HCT116 (cell line): ENCODE results near the gene CENPE. TPM values are rescaled to one million over a fixed set of nuclear protein-coding genes. Genes with fewer than 3 reads are reported as not detected.
A peak's percentile ranks its signal among the peaks of the same experiment; 100 is the strongest.

Experiments
- ATAC-seq: fragments of 200-7000 bp; cut with Tn5 transposase; 2 replicates; pipeline ENCODE4 v1.9.1; 2020; ENCODE audit warnings: mild to moderate bottlenecking, moderate library complexity
- Bru-seq: library from RNA; stranded (reverse); fragments of 400-500 nt; gene quantifications from one replicate; lab custom pipeline; 2021; lab: Mats Ljungman, UMichigan
- BruChase-seq, 2 experiments: library from RNA; stranded (reverse); fragments of 400-500 nt; gene quantifications; one replicate each; lab custom pipeline; 2021; lab: Mats Ljungman, UMichigan
- BruUV-seq: library from RNA; stranded (reverse); fragments of 400-500 nt; replicated peaks from 2 replicates; lab custom pipeline; 2021; lab: Mats Ljungman, UMichigan
- CTCF ChIA-PET: fragments of 300-600 bp; sonication (Branson Sonifier 250); formaldehyde crosslinking; loops from one replicate; lab custom pipeline; 2021; ENCODE audit warnings: antibody characterized with exemption; lab: Charles Lee
- POLR2A ChIA-PET: fragments of 300-600, 350-600 bp; sonication (Branson Sonifier 250); formaldehyde crosslinking; loops from one replicate; lab custom pipeline; 2021; ENCODE audit warnings: antibody characterized with exemption; lab: Charles Lee
- RAD21 ChIA-PET, 2 experiments: fragments of 300-600 bp; sonication (Branson Sonifier 250); formaldehyde crosslinking; loops; one replicate each; lab custom pipeline; 2023; ENCODE audit warnings: low total read pairs in 2 of 2; ENCODE audit not compliant: uncharacterized antibody in 2 of 2, unreplicated experiment in 2 of 2, low non-redundant PET in 1 of 2; lab: Charles Lee
- DNase-seq: peaks from one replicate; pipeline ENCODE4 v3.0.0-alpha.2; 2010; ENCODE audit warnings: low read depth, low spot score
- H2AFZ ChIP-seq: fragments of 200-600 bp; shearing (Covaris generic), sonication (generic); 2 replicates; pipeline ENCODE4 v1.6.1; 2017; ENCODE audit warnings: low read depth, mixed run types, mixed read lengths, antibody characterized with exemption, low read length; ENCODE audit not compliant: poor library complexity, severe bottlenecking
- H3K27ac ChIP-seq: 2 replicates; pipeline ENCODE4 v1.5.1; 2012; ENCODE audit warnings: low read depth, low read length
- H3K27me3 ChIP-seq: fragments of 200-600 bp; sonication (generic); 2 replicates; pipeline ENCODE4 v1.6.1; 2016; ENCODE audit warnings: mixed run types, low read length, mixed read lengths; ENCODE audit not compliant: insufficient read depth
- H3K36me3 ChIP-seq, 2 experiments: fragments of 200-500 bp in 1 of 2; fragments of 200-600 bp in 1 of 2; sonication (Bioruptor generic) in 1 of 2; sonication (generic) in 1 of 2; 2 replicates each; pipeline versions ENCODE4 v1.5.1 to v1.6.1; 2014 to 2016; ENCODE audit warnings: low read length in 2 of 2, inconsistent platforms in 1 of 2, mixed read lengths in 1 of 2, mixed run types in 1 of 2; ENCODE audit not compliant: insufficient read depth in 2 of 2, control insufficient read depth in 1 of 2
- H3K4me1 ChIP-seq, 2 experiments: fragments of 200-600 bp in 1 of 2; sonication (generic) in 1 of 2; 2 replicates each; pipeline versions ENCODE4 v1.5.1 to v1.6.1; 2012 to 2017; ENCODE audit warnings: low read length in 2 of 2, inconsistent platforms in 1 of 2, mild to moderate bottlenecking in 1 of 2, mixed read lengths in 1 of 2, mixed run types in 1 of 2, moderate library complexity in 1 of 2; ENCODE audit not compliant: insufficient read depth in 2 of 2, control insufficient read depth in 1 of 2
- H3K4me2 ChIP-seq: fragments of 200-600 bp; sonication (generic); 2 replicates; pipeline ENCODE4 v1.6.1; 2017; ENCODE audit warnings: mixed run types, low read length, mixed read lengths
- H3K4me3 ChIP-seq, 2 experiments: fragments of 200-600 bp in 1 of 2; sonication (generic) in 1 of 2; replicated peaks in 1 of 2; 2 replicates each; pipeline ENCODE4 v1.5.1; 2011 to 2016; ENCODE audit warnings: low read length in 2 of 2, control low read depth in 1 of 2, low read depth in 1 of 2, mild to moderate bottlenecking in 1 of 2, mixed read lengths in 1 of 2, mixed run types in 1 of 2
- H3K79me2 ChIP-seq: fragments of 200-600 bp; sonication (generic); 2 replicates; pipeline ENCODE4 v1.6.1; 2017; ENCODE audit warnings: mild to moderate bottlenecking, mixed run types, low read length, moderate library complexity, mixed read lengths; ENCODE audit not compliant: insufficient read depth
- H3K9ac ChIP-seq: fragments of 200-600 bp; sonication (generic); 2 replicates; pipeline ENCODE4 v1.6.1; 2016; ENCODE audit warnings: low read length, mixed read lengths
- H3K9me2 ChIP-seq: fragments of 200-600 bp; sonication (generic), shearing (Covaris generic); 2 replicates; pipeline ENCODE4 v1.6.1; 2017; ENCODE audit warnings: mixed run types, mild to moderate bottlenecking, moderate library complexity; ENCODE audit not compliant: insufficient read depth
- H3K9me3 ChIP-seq, 2 experiments: fragments of 200-500 bp in 1 of 2; fragments of 200-600 bp in 1 of 2; sonication (Bioruptor generic) in 1 of 2; sonication (generic) in 1 of 2; 2 replicates each; pipeline ENCODE4 v1.6.1; 2014 to 2017; ENCODE audit warnings: low read length in 2 of 2, mixed read lengths in 2 of 2, inconsistent platforms in 1 of 2, low read depth in 1 of 2, mild to moderate bottlenecking in 1 of 2, mixed run types in 1 of 2, moderate library complexity in 1 of 2; ENCODE audit not compliant: control insufficient read depth in 1 of 2, insufficient read depth in 1 of 2
- H4K20me1 ChIP-seq: fragments of 200-600 bp; sonication (generic), shearing (Covaris generic); 2 replicates; pipeline ENCODE4 v1.6.1; 2017; ENCODE audit warnings: mixed run types, mild to moderate bottlenecking, moderate library complexity; ENCODE audit not compliant: insufficient read depth
- CBX3 ChIP-seq: IDR thresholded peaks from 2 replicates; pipeline ENCODE4 v1.6.1; 2012; ENCODE audit warnings: low read depth
- EGR1 ChIP-seq: IDR thresholded peaks from 2 replicates; pipeline ENCODE4 v1.6.1; 2012; ENCODE audit warnings: low read depth
- EZH2 ChIP-seq: fragments of 200-600 bp; sonication (generic); IDR thresholded peaks from 2 replicates; pipeline ENCODE4 v1.6.1; 2017; ENCODE audit warnings: antibody characterized with exemption, mixed run types
- EZH2phosphoT487 ChIP-seq: fragments of 200-600 bp; IDR thresholded peaks from 2 replicates; pipeline ENCODE4 v1.6.1; 2018; ENCODE audit warnings: antibody characterized with exemption, borderline replicate concordance
- FOSL1 ChIP-seq: IDR thresholded peaks from 2 replicates; pipeline ENCODE4 v1.6.1; 2012; ENCODE audit warnings: low read depth
- JUND ChIP-seq: IDR thresholded peaks from 2 replicates; pipeline ENCODE4 v1.6.1; 2012
- POLR2A ChIP-seq: IDR thresholded peaks from 2 replicates; pipeline ENCODE4 v1.7.0; 2011; ENCODE audit warnings: borderline replicate concordance; ENCODE audit not compliant: insufficient read depth, insufficient read length; ENCODE audit errors: extremely low read depth
- POLR2AphosphoS5 ChIP-seq: IDR thresholded peaks from 2 replicates; pipeline ENCODE4 v1.6.1; 2011; ENCODE audit warnings: mild to moderate bottlenecking, low read depth, low read length, moderate library complexity
- RAD21 ChIP-seq: IDR thresholded peaks from 2 replicates; pipeline ENCODE4 v1.6.1; 2012; ENCODE audit warnings: low read depth, mild to moderate bottlenecking
- SIN3A ChIP-seq: IDR thresholded peaks from 2 replicates; pipeline ENCODE4 v1.6.1; 2012; ENCODE audit warnings: low read depth
- SP1 ChIP-seq: IDR thresholded peaks from 2 replicates; pipeline ENCODE4 v1.6.1; 2012; ENCODE audit warnings: low read depth
- TCF7L2 ChIP-seq: IDR thresholded peaks from 2 replicates; pipeline ENCODE4 v1.7.0; 2011; ENCODE audit warnings: borderline replicate concordance, inconsistent platforms; ENCODE audit not compliant: insufficient read depth, insufficient read length; ENCODE audit errors: extremely low read depth
- YY1 ChIP-seq: IDR thresholded peaks from 2 replicates; pipeline ENCODE4 v1.6.1; 2011; ENCODE audit warnings: low read length, low read depth, moderate library complexity, mild to moderate bottlenecking; ENCODE audit not compliant: insufficient replicate concordance; ENCODE audit errors: extremely low read depth
- ZFX ChIP-seq: fragments of 450-650 bp; IDR thresholded peaks from 2 replicates; pipeline ENCODE4 v1.6.1; 2017
- intact Hi-C: fragments of 100-400 bp; cut with micrococcal nuclease; formaldehyde crosslinking; loops from 2 replicates; pipeline ENCODE4 v1.10.0; 2022
- long read RNA-seq: library from polyadenylated mRNA; unstranded; transcript quantifications from one replicate; pipeline ENCODE4 v2.0.0, GENCODE V29; 2021; ENCODE audit not compliant: unreplicated experiment
- polyA plus RNA-seq: library from polyadenylated mRNA; unstranded; fragments of >200 nt; gene quantifications from 2 replicates; pipeline ENCODE4 v1.2.1, GENCODE V29; 2012; ENCODE audit warnings: missing spikeins
- total RNA-seq: library from RNA; stranded (reverse); gene quantifications from one replicate; pipeline ENCODE4 v1.2.1, GENCODE V29; 2021; ENCODE audit not compliant: unreplicated experiment
- TF ChIP-seq, protein P1 (sequence below): IDR thresholded peaks from 2 replicates; pipeline ENCODE4 v1.6.1; 2012
- TF ChIP-seq, protein P2 (sequence below): IDR thresholded peaks from 2 replicates; pipeline ENCODE4 v1.6.1; 2011; ENCODE audit warnings: mild to moderate bottlenecking, low read length, moderate library complexity; ENCODE audit not compliant: insufficient replicate concordance; ENCODE audit errors: extremely low read depth

The CENPE gene, protein sequence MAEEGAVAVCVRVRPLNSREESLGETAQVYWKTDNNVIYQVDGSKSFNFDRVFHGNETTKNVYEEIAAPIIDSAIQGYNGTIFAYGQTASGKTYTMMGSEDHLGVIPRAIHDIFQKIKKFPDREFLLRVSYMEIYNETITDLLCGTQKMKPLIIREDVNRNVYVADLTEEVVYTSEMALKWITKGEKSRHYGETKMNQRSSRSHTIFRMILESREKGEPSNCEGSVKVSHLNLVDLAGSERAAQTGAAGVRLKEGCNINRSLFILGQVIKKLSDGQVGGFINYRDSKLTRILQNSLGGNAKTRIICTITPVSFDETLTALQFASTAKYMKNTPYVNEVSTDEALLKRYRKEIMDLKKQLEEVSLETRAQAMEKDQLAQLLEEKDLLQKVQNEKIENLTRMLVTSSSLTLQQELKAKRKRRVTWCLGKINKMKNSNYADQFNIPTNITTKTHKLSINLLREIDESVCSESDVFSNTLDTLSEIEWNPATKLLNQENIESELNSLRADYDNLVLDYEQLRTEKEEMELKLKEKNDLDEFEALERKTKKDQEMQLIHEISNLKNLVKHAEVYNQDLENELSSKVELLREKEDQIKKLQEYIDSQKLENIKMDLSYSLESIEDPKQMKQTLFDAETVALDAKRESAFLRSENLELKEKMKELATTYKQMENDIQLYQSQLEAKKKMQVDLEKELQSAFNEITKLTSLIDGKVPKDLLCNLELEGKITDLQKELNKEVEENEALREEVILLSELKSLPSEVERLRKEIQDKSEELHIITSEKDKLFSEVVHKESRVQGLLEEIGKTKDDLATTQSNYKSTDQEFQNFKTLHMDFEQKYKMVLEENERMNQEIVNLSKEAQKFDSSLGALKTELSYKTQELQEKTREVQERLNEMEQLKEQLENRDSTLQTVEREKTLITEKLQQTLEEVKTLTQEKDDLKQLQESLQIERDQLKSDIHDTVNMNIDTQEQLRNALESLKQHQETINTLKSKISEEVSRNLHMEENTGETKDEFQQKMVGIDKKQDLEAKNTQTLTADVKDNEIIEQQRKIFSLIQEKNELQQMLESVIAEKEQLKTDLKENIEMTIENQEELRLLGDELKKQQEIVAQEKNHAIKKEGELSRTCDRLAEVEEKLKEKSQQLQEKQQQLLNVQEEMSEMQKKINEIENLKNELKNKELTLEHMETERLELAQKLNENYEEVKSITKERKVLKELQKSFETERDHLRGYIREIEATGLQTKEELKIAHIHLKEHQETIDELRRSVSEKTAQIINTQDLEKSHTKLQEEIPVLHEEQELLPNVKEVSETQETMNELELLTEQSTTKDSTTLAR (N-terminal part only)
- 31.3 TPM for total RNA-seq
- polyA plus RNA-seq = 4.9 and 7.7 TPM in 2 replicates
- Bru-seq, nascent RNA = percentile 88 among the genes with signal in this experiment
- percentile 83 among the genes with signal in this experiment for BruChase-seq, experiment 1, labeled RNA remaining after a 6-hour chase
- BruChase-seq, experiment 2, labeled RNA remaining after a 2-hour chase = percentile 83 among the genes with signal in this experiment
- long read RNA-seq, partial matches to known transcripts = 10 of 16 reads
- long read RNA-seq, other reads (novel, unspliced or antisense) = 6 of 16 reads

- BruUV-seq = no TSS peak
- ATAC-seq (peak; percentile 87), DNase-seq (peak; percentile 83)
- Histone ChIP-seq H3K4me3 (peak within 1 kb of the TSS; percentile 61 to 81), H3K9me2 (no peaks in the 10 kb centered on the region), H3K27ac (peak within 1 kb of the TSS; percentile 38), H3K9me3 (no peaks in the 10 kb centered on the region), H3K79me2 (peaks cover 19% of the 10 kb centered on the region), H3K9ac (peak within 1 kb of the TSS; percentile 76), H3K27me3 (no peaks in the 10 kb centered on the region), H4K20me1 (no peaks in the 10 kb centered on the region), H3K4me1 (peaks cover 2 to 14% of the 10 kb centered on the region in 2 experiments; a peak in 3 of 4 replicates), H2AFZ (peak within 1 kb of the TSS; percentile 97), H3K4me2 (peak within 1 kb of the TSS; percentile 77), H3K36me3 (peaks cover 21 to 27% of the 10 kb centered on the region in 2 experiments)
- TF ChIP-seq POLR2AphosphoS5 = peak; percentile 81
- peak; percentile 9 for TF ChIP-seq POLR2A
- TF ChIP-seq, protein P1, sequence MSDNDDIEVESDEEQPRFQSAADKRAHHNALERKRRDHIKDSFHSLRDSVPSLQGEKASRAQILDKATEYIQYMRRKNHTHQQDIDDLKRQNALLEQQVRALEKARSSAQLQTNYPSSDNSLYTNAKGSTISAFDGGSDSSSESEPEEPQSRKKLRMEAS = peak; percentile 91
- peak; percentile 84 for TF ChIP-seq JUND
- peak; percentile 78 for TF ChIP-seq CBX3
- peak; percentile 41 for TF ChIP-seq YY1
- TF ChIP-seq TCF7L2 = peak; percentile 70
- TF ChIP-seq ZFX = peak; percentile 77
- TF ChIP-seq EGR1 = no peak
- TF ChIP-seq RAD21 = no peak
- TF ChIP-seq, protein P2, sequence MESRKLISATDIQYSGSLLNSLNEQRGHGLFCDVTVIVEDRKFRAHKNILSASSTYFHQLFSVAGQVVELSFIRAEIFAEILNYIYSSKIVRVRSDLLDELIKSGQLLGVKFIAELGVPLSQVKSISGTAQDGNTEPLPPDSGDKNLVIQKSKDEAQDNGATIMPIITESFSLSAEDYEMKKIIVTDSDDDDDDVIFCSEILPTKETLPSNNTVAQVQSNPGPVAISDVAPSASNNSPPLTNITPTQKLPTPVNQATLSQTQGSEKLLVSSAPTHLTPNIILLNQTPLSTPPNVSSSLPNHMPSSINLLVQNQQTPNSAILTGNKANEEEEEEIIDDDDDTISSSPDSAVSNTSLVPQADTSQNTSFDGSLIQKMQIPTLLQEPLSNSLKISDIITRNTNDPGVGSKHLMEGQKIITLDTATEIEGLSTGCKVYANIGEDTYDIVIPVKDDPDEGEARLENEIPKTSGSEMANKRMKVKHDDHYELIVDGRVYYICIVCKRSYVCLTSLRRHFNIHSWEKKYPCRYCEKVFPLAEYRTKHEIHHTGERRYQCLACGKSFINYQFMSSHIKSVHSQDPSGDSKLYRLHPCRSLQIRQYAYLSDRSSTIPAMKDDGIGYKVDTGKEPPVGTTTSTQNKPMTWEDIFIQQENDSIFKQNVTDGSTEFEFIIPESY = peak; percentile 12
- no peak for TF ChIP-seq FOSL1
- no peak for TF ChIP-seq EZH2
- TF ChIP-seq SIN3A = peak; percentile 88
- no peak for TF ChIP-seq EZH2phosphoT487
- peak; percentile 97 for TF ChIP-seq SP1
- RAD21 ChIA-PET = no interaction called here
- CTCF ChIA-PET = no interaction called here
- POLR2A ChIA-PET = no interaction called here
- intact Hi-C loops = no loop called here
Observed at GRCh38 chr4:103198111-103198765, at the start of gene CENPE. TSS of gene CENPE (minus strand) at chr4:103198343. CDS start at chr4:103198319, 24 bp downstream.
